Measurements from ENCODE around the gene ZNF436.
"Not testable (repeated sequence)": the region's sequence is repeated elsewhere in the genome, so short reads cannot be mapped to it uniquely, and the experiment has no call there.

The ZNF436 gene

DNA sequence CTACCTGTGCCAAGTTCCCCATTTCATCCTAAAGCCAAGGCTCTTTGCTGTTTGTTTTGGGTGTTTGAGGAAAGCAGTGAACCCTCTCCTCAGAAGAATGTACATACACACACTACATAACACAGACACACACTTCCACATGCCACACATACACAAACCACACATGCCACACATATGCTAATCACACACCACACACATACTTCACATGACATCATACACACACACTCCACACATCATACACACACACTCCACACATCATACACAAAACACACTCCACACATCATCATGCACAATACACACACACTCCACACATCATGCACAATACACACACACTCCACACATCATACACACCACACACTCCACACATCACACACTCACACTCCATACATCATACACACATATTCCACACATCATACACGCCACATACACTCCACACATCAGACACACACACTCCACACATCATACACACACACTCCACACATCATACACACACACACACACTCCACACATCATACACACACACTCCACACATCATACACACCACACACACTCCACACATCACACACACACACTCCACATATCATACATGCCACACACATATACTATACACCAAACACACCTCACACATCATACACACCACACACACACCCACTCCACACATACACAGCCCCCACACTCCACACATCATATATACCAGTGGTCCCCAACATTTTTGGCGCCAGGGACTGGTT is 22.7 kb upstream of the ZNF436 start:
- FAIRE-seq: no peak

DNA sequence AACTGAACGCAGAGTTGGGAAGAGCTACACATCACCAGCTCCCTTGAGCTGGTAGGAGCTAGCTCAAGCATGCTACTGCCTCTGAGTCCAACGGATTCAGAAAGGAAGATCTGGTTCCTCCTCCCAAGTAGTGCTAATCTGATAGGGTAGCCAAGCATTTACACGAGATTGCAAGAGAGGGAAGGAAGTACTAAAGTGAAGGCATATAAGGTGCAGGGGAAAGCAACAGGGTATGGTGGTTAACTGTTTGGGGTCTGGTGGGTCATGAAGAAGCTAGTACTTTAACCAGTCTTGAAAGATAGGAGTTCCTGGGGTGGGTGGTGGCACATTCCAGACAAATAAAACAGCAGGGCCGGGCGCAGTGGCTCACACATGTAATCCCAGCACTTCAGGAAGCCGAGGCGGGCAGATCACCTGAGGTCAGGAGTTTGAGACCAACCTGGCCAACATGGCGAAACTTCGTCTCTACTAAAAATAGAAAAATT is 20.2 kb upstream of the ZNF436 start:
- no peak for FAIRE-seq

DNA sequence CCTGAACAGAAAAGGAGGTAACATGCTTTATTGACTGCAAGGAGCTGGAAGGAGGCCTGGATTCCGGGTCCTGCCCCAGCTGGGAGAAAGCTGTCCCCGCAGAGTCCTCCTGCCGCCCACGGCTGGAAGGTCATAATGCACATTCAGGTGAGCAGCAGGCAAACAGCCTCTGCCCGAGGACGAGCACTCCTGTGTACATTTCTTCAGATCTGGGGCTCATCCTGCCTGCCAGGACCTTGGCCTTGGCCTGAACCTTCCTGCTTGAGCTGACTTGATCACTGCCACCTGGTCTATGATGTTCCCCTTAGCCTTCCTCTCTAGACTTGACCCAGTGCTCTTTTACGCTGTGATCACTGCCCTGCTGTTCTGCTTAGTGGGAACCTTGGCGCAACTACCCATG is 17.9 kb upstream of the ZNF436 start:
- no peak for FAIRE-seq

GRCh38 chr1:23385119-23385621 is 15.5 kb upstream of the ZNF436 start:
- FAIRE-seq: no peak

DNA sequence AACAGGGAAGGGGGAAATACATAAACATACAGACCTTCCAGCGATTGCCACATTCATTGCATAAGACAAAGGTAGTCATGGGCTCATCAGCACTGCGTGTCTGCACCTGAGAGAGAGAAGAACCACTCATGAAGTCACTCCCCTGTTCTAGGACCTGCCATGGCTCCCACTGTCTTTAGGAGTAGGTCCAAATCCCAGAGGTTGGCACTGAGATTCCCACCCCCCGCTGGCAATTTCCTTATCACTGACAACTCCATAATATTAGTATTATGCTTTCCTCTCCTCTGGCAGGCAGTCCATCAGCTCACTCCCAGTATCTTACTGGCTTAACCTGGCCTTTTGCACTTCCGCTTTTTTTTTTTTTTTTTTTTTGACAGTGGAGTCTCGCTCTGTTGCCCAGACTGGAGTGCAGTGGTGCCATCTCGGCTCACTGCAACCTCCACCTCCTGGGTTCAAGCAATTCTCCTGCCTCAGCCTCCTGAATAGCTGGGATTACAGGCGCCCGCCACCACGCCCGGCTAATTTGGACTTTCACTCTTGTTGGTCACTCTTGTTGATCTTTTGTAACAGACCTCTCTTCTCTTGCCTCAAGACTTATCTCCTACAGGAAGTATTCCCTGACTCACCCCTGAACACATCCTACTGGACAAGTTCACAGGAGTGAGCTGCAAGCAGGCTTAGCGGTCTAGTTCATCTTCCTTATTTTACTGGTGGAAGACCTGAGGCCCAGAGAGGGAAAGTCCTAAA is 14.8 kb upstream of the ZNF436 start:
- FAIRE-seq: no peak

DNA sequence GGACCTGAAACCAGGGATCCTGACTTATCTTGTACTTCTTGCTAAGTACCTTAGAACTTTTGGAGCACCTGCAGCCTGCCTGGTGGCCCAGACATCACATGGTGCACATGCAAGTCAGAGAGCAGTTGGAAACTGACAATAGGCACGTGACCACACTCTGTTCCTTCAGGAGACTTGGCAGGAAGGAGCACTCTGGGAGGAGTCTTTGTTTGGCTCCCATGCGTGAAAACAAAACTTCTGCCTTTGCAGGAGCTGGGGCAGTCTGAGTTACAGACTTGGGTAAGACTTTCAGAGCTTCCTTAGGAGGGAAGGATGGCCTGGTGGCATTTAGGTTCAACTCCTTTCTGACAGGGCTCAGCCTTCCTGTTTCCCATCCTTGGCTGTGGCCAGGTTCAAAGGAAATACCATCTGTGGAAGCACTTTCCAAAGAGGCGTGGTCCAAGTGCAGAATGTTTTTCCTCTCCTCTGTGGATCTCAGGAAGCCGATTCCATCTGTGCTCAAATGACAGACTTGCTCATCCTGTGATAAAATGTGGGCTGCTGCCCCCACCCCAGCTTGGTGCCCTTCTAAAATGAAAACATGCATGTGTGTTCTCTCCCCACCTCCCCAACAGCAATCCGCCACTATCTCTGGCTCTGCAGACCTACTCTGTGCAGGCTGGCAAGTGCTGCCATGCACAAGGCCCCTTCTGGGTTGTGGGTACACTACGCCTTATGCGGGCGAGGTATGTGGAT is 14.1 kb upstream of the ZNF436 start:
- FAIRE-seq: no peak

DNA sequence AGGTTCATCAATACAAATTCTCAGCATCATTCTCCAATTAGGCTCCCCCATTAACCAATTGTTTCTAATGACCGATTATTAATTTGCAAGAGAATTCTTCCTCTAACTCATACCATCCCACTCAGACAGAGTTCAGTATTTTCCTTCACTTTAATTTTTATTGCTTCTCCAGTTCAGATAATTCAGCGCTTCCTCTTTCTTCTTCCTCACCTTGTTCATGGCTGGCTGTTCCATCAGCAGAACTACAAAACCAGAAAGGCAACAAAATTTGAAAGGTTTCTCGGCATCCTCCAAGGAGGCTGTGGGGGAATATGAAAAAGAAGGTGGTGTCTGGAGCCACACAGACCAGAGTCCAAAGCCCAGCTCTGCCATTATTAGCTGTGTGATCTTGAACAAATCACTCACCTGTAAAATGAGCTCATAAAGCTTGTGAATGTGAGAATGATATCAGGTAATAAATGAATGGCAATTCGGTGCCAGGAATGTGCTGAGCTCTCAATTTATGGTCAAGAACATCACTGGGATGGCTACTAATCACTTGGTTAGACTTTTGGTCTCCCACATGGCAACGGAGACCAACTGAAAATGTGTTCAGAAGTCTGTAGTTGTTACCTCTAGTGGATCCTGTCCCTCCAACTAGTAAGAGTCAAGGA is 11.7 kb upstream of the ZNF436 start:
- FAIRE-seq: no peak

GRCh38 chr1:23380719-23381118 is 11.1 kb upstream of the ZNF436 start:
- no peak for FAIRE-seq

DNA sequence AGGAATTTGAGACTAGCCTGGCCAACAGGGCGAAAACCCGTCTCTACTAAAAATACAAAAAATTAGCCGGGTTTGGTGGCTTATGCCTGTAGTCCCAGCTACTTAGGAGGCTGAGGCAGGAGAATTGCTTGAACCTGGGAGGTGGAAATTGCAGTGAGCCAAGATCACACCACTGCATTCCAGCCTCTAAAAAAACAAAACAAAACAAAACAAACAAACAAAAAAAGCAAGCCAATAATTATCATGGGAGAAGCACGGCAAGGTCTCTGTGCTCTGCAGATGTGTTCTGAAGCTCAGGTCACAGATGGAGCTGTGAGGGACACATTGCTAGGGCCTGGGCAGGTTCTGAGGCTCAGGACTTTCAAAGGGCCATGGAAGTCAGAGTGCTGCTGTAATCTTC is 10.6 kb upstream of the ZNF436 start:
- not testable (repeated sequence) for FAIRE-seq

DNA sequence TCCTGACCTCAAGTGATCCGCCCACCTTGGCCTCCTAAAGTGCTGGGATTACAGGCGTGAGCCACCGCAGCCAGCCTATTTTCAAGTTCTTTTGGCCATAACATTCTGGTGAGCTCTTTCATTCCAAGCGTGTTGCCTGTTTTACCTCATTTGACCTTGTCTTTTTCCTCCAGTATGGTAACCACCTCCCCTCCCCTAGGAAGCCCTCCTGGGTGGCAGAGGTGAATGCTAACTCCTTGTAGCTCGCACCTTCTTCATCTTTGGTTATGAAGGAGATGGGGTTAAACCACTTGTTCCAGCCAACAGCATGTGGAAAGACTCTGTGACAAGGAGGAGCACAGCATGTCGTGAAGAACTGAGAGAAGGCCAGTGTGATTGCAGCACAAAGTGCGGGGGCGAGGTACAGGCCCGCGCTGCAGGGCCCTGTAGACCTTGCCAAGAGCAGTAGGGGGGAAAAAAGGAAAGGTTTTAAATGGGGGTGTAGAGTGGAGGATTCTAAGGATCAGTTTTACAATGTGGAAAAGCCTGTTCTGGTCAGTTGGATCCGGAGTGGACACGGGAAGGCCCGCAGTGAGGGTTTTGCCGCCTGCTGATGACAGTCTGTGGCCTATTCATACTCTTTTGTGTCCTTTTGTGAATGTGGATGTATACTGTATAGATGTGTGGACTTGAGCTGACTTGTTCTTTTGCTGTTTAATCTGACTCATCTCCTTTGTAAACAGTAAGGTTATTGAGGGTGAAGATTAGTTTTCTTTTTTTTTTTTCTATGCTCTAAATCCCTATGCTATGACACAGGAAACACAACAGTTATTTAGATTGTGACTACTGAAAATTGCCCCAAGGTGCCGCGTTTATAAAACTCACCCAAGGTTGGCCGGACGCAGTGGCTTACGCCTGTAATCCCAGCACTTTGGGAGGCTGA is 7.5 kb upstream of the ZNF436 start:
- no peak for FAIRE-seq

DNA sequence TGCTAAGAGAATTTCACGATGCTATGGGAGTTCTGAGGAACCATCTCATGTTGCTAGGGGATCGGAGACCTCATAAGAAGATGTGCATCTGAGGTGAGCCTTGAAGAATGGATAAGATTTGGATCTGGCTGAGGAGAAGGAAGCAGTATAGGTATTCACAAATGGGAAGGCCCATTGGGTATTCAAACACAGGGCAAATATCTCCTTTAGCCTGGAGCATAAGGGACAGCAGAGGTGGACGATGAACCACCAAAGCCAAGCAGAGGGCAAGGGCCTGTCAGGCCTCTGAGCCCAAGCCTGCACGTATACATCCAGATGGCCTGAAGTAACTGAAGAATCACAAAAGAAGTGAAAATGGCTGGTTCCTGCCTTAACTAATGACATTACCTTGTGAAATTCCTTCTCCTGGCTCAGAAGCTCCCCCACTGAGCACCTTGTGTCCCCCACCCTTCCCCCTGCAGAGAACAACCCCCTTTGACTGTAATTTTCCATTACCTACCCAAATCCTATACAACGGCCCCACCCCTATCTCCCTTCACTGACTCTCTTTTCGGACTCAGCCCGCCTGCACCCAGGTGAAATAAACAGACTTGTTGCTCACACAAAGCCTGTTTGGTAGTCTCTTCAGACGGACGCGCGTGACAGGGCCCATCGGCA is 4.6 kb upstream of the ZNF436 start:
- FAIRE-seq: not testable (repeated sequence)

GRCh38 chr1:23371987-23372880 is 2.6 kb upstream of the ZNF436 start:
- no peak for FAIRE-seq

GRCh38 chr1:23370709-23371584 is 1.3 kb upstream of the ZNF436 start:
- no peak for FAIRE-seq

GRCh38 chr1:23370330-23370708 is 683 bp upstream of the ZNF436 start:
- no peak for FAIRE-seq

DNA sequence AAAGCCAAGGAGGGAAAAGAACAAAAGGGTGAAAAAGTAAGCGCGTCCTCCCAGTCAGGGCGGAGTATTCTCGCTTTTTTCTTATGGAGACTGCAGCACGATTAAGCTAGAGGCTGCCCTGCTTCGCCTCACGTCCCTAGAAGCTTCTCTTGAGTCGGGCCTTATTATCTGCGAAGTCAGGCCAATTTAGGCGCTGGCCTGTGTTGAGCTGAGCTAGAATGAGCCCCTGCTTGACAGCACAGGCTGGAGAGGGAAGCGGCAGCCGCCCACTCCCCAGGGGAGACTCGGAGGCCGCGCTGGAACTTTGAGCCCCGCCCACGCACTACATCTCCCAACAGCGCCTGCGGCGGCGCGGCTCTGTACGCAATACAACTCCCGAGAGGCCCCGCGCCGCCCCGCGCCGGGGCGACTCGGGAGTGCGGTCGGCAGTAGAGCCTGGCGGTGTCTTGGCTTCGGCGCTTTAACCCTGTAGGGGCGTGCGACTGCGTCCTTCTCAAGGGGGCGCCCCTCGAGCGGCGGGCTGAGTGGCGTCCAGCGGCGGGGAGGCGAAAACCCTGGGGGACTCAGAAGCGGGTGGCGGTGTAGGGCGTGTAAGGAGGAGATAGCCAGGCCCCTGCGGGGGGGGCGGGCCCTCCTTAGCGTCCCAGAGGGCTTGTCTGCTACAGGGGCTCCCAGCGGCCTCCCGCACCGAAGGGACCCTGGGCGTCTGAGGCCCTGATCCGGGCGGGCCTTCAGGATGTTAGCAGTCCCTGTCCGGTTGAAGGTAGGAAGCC is 888 bp downstream of the ZNF436 start:
- no peak for FAIRE-seq

GRCh38 chr1:23367791-23368561 is 1.7 kb downstream of the ZNF436 start:
- FAIRE-seq: peak; percentile 95

DNA sequence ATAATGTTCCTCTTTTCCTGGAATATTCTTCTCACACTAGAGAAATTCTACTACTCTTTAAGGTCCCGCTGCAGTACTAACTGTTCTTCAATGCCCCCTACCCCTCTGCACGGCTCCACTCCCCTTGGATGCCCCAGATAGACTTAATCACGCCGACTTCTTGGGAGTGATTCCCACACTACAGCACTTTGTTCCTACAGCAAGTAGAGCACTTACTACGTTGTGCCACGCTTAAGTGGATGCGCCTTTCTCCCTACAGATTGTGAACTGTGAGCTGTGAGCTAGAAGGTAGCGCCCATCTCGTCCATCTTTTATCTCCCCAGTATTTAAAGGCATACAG is 2.2 kb downstream of the ZNF436 start:
- FAIRE-seq: no peak

GRCh38 chr1:23366598-23366997 is 3.0 kb downstream of the ZNF436 start:
- FAIRE-seq: no peak
